G401 (cell line): Measurements from ENCODE around the gene SGSM2. TPM values are rescaled to one million over a fixed set of nuclear protein-coding genes. Genes with fewer than 3 reads are reported as not detected.

Source experiments
- DNase-seq: peaks from one replicate; pipeline ENCODE4 v3.0.0-alpha.2; 2015; ENCODE audit warnings: low spot score
- in situ Hi-C: cut with HindIII; loops from 2 replicates; pipeline ENCODE4 v1.10.0; 2016; ENCODE audit warnings: low sequenced_read_pairs, mixed read lengths
- total RNA-seq: library from RNA; depleted of rRNA; stranded (reverse); fragments of >200 nt; shearing (Covaris generic); gene quantifications from 2 replicates; pipeline ENCODE4 v1.2.3, GENCODE V29; 2014

The SGSM2 gene
- total RNA-seq, 1 experiment from 2014 or later, result 35.2 TPM

DNA sequence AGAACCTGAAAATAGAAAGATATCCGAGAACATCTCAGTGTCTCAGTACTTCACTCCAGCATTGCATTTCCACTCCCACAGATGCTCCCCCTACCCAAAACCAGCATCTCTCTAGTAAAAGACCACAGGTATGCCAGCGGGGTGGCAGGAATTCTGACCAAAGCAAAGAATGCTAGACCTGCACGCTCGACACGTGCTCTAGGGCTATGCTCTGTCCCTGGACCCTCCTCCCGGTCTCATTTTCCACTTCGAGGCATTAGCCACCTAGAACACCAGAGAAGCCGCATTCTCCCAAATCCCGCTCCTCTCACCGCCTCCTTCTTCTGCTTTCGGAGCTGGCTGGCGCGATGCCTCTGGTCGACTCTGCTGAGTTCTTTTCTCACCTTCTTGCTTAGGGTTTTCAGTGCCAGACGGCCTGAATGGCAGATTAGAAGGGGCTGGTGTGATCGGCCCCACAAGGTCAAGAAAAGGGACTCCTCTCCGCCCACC lies 1.5 kb upstream of the SGSM2 start:
- in situ Hi-C loops, result no loop called here
- no peak for DNase-seq

DNA sequence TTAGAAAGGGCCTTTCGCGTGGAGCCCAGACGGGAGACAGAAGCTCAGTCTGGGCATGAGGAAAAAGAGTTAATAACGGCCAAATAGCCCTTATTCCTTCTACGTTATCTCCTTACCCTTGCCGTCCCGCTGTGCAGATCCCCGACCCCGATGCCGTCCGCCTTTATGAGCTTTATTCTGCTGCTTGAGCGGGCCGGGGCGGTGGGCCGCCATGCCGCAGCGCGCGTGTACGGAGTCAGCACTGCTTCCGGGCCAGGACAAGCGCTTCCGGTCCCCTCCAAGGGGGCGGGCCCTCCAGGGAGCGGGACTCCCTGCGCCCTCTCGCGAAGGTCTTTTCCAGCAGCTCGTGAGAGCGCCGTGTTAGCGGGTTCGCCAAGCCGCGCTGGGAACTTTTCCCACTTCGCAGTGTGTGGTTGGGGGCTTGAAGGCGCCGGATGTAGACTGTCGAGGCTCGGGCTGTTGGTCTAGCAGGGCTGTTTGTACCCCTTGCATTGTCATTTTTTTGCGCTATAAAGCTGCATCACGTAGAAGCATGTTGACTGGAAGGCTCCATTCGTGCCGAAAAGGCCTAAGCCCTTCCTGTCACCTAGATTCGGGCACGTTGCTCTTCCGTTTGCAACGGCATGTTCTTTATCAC lies 968 bp upstream of the SGSM2 start, which contains the start of gene TSR1:
Gene TSR1 (minus strand): TSS at position 243 of the 637 bp plus-strand sequence. CDS start 30 bp downstream, at position 213.
- peak; percentile 93 for DNase-seq
- in situ Hi-C loops, result no loop called here

DNA sequence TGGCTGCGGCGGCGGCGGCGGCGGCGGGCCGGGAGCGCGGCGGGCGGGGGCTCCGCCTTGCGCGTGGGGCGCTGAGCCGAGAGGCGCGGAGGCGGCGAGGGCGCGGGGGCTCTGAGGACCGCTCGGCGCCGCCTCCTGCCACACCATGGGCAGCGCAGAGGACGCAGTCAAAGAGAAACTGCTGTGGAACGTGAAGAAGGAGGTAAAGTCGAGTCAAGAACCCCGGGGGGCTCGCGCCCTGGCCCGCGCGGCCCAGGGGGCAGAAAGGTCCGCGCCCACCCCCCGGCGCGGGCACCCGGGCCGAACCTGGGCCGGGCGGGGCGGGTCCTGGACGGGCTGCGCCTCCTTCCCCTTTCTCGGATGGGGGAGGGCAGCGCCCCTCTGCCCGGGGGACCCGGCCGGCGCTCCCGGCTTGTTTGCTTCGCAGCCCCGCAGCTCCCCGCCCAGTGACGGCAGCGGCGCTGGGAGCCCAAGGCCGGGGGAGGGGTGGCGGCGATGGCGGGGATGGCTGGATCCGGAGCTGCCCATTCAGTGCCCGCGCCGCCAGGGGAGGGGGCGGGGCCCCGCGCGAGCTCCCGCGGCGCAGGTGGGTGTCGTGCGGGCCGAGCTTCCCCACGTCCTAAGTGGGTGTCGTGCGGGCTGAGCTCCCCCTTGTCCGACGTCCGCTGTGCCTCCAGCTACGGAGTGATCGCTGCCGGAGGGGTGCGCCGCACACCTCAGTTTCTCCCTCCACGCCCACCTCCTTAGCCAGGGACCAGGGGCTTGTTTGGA lies 428 bp downstream of the SGSM2 start:
- in situ Hi-C loops, result no loop called here
- peak; percentile 51 for DNase-seq

DNA sequence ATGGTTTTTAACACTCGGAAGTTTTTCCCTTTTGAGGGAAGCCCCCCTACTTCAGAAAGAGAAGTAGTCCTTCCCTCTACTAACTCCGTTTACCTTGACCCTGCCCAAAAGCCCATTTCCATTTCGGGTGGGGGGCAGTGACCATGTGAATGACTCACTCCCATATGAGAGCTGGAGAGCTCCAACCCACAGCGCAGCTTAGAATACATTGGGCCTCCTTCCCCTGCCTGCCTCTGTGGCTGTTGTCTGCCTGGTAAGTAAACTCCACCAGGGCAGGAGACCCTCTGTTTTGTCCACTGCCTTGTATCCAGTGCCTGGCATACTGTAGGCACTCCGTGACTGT lies 985 bp downstream of the SGSM2 start:
- DNase-seq, result peak; percentile 36
- in situ Hi-C loops, result no loop called here

DNA sequence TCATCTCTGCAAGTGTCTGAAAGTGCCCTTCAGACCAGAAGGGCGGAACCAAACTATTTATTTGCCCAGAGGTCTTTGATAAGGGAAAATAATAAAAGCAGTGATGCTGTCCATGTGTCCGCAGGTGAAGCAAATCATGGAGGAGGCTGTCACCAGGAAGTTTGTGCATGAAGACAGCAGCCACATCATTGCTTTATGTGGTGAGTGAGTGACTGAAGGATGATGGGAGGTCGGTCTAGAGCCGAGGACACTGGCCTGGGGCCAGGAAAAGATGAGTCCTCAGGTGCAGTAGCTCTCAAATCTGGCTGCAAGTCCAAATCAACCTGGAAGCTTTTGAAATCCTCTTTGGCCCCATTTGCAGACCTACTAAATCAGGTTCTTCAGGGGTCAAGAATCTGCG lies 6.1 kb downstream of the SGSM2 start:
- no peak for DNase-seq
- in situ Hi-C loops, result no loop called here

DNA sequence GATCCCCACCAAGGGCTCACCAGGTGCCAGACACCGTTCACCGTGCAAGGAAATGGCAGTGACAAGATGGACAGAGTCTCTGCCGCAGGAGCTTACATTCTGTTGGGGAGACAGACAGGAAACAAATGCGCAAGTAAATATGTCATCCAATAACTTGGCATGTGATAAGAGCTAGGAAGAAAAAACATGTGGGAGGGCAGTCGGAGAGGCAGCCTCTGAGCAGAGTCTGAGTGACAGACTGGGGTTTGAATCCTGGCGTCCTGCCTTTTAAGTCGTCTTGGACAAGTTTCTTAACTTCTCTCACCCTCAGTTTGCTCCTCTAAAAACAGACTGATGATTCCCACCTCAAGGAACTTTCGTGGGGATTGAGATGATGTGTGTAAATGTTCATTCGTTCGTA lies 7.2 kb downstream of the SGSM2 start:
- in situ Hi-C loops, result no loop called here
- no peak for DNase-seq

DNA sequence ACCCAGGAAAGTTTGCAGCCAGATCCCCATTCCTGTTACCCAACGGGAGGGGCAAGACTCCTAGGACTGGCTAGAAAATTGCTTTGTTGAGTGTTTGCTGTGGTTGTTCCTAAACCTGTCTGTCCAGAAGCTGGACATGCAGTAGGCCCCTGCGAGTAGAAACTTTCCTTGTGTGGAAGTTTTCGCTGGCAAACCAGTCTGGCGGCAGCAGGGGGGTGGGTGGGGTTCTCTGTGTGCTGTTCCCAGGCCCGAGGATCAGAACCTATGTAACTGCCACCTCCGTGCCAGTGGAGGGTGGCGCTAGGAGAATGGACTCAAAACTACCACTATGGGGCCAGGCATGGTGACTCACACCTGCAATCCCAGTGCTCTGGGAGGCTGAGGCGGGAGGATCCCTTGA lies 9.2 kb downstream of the SGSM2 start:
- in situ Hi-C loops, result no loop called here
- DNase-seq, result no peak

DNA sequence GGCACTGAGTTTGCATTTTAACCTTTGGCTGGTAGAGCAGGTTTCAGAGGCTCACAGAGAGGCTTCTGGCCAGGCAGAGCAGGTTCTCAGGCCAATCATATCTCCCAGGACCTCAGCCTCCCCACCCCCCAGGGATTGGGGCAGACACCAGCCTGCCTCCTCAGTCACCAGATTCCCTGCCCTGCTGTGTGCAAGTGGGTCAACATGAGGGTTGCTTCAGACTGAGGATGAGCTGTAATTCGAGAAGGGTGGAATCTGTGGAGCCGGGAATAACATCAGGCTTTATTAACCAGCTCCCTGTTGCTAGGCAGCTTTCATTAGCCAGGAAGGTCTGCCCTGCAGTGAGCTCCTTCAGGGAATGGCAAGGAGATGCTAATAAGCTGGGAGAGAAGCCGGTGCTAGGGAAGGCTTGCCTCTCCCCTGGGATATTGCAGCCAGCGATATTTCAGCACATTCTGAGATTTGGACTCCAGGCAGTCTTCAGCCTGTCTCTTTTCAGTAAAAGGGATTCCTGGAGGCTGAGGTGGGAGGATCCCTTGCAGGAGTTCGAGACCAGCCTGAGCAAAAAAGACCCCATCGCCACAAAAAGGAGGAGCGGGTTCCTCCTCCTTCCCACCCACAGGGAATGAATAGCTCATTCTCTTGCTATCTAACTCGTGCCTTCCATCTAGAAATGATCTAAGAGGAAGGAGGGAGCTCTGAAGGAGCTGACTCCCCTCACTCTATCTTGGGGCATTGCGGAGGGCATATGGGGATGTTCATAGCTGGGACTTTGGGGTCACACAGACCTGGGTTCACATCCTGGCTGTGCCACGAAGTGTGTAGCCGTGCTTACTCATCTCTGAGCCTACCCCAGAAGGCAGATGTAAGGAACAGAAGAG lies 10.7 kb downstream of the SGSM2 start:
- in situ Hi-C loops, result no loop called here
- peak; percentile 53 for DNase-seq

DNA sequence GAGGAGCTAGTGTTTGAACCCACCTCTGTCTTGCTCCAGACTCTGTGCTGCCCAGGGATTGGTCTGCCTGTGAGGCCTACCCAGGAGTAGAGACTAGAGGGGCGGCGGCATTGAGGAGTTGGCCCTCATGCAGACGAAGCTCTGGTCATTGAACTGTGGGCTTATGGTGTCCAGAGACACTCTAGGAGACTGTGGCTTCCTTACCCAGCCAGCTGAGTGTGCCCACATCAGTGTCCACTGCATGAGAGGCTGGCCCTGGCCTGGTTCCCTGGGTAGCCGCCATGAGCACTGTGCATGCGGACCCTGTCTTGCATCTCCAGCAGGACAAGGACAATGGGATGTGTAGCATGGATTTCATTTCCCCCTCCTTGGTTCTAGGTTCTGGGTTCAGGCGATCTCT lies 14.0 kb downstream of the SGSM2 start:
- in situ Hi-C loops, result no loop called here
- no peak for DNase-seq

DNA sequence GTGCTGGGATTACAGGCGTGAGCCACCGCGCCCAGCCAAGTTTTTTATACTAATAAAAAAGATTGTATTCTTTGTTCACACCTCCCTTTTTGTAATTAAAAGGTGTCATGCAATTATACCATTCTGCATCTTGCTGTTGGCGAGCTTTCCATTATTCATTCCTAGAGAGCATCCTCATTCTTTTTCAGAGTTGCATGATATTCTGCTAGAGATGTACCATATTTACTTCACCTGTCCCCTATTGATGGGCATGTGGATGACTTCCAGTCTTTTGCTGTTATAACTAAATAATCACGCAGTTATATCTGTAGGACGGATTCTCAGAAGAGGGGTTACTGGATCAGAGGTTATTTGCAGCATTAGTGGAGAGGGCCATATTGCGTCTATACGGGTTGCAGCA lies 17.0 kb downstream of the SGSM2 start:
- DNase-seq, result no peak
- in situ Hi-C loops, result no loop called here

DNA sequence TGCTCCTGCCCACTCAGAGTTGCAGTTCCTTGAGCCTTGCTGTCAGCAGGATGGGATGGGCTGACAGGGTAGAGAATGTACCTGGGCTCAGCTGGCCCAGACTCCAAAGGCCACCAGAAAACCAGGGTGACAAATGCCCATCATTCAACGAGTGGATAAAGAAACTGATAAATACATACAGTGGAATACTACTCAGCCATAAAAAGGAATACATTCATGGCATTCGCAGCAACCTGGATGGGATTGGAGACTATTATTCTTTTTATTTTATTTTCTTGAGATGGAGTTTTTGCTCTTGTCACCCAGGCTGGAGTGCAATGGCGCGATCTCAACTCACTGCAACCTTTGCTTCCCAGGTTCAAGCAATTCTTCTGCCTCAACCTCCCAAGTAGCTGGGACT lies 19.9 kb downstream of the SGSM2 start:
- DNase-seq, result no peak
- in situ Hi-C loops, result no loop called here

DNA sequence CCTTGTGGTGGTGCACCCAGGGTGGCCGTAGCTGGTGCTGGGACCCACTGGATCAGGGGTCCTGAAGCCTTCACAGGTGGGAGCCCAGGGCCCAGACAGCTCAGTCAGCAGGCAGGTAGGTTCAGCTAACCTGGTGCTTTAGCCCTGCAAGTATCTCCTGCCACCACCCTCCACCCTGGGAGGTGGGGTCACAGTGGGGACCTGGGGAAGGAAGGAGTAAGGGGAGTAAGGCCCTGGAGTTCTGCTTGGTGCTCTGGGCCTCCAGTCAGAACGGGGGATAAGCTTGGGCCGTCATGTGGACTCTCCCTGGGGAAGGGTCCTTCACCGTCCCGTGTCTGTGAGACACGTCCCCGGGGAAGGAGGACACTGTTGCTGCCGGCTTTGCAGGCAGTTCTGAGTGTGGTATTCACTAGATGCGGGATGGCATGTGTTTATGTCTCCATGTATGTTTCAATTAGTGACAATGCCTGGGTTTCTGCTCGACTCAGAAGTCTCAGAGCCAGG lies 20.7 kb downstream of the SGSM2 start:
- in situ Hi-C loops, result no loop called here

DNA sequence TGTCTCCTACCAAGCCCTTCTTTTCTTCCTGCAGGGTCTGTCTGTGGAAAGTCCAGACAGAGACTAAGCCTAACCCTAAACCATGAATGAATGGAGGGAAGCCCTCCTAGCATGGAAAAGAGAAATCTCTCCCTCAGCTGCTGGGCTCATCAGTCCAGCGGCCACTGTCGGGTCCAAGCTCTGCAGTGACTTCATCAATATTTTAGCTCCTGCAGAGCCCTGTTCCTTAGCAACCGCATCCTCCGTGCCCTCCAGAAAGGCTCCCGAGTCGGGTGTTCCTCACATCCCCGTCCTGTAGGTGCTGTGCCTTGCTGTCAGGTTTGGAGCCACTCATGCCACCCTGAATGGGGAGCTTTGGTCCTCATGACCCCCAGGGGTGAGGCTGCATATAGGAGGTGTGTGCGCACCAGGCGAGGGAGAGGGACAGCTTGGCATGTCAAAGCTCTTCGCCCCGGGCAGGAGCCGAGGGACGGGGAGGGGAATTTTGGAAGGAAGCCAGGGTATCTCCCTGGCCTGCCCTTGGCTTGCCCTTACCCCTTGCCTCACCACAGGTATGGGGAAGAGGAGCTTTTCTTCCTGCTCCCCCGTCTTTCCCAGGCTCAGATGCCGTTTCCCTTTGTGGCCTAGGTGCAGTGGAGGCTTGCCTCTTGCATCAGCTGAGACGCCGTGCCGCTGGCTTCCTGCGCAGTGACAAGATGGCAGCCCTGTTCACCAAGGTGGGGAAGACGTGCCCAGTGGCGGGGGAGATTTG lies 23.9 kb downstream of the SGSM2 start:
- in situ Hi-C loops, result no loop called here
- DNase-seq, result no peak

More for the DNA sequence above, 20.7 kb downstream of the SGSM2 start:
- DNase-seq, result no peak

DNA sequence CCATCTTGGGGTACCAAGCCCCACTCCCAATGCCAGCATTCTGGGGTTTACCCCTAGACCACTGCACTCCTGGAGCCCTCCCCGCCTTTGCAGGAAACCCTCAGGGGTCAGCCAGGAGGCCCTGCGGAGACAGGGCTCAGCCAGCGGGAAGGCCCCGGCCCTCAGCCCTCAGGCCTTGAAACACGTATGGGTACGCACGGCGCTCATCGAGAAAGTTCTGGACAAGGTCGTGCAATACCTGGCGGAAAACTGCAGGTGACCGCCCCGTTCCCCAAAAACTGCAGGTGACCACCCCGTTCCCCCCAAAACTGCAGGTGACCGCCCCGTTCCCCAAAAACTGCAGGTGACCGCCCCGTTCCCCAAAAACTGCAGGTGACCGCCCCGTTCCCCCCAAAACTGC lies 24.7 kb downstream of the SGSM2 start:
- DNase-seq, result no peak
- in situ Hi-C loops, result no loop called here

DNA sequence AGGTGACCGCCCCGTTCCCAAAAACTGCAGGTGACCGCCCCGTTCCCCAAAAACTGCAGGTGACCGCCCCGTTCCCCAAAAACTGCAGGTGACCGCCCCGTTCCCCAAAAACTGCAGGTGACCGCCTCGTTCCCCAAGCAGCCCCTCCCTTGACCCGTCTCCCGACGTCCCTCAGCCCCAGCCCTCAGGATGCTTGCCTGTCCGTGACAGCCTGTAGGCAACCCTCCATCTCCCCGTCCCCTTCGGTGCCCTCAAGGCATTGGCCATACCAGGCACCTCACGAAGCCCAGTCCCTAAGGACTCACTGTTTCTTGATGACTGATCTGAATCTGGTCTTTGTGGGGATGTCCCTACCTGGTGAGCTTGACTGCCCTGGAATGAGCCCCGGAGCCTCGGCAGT lies 25.1 kb downstream of the SGSM2 start:
- DNase-seq, result no peak
- in situ Hi-C loops, result no loop called here

DNA sequence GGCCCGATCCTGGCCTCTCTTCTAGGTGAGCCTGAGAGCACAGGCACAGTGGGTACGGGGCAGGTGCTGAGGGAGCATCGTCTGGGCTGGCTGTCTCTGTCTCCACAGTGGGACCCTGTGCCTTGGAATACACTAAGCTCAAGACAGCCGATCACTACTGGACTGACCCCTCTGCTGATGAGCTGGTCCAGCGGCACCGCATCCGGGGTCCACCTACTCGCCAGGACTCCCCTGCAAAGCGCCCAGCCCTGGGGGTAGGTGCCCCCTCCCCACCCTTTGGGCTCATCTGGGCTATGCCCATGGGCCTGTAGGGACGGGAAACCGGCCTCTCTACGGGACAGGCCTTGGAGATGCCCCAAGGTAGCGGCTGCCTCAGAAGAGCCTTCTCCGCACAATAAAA lies 25.6 kb downstream of the SGSM2 start:
- DNase-seq, result no peak
- in situ Hi-C loops, result no loop called here

DNA sequence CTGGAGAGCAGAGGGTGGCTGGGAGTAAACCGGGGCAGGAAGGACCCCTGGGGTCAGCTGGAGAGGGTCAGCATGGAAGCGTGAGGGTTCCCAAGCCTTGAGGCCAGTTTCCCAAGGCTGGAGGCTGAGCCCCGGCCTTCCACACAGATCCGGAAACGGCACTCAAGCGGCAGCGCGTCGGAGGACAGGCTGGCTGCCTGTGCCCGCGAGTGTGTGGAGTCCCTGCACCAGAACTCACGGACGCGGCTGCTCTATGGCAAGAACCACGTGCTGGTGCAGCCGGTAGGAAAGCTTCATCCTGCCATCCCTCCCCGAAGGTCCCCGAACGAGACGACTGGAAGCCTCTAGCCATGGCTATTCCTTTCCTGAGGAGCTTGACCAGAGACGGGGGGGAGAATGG lies 26.0 kb downstream of the SGSM2 start:
- no peak for DNase-seq
- in situ Hi-C loops, result no loop called here

DNA sequence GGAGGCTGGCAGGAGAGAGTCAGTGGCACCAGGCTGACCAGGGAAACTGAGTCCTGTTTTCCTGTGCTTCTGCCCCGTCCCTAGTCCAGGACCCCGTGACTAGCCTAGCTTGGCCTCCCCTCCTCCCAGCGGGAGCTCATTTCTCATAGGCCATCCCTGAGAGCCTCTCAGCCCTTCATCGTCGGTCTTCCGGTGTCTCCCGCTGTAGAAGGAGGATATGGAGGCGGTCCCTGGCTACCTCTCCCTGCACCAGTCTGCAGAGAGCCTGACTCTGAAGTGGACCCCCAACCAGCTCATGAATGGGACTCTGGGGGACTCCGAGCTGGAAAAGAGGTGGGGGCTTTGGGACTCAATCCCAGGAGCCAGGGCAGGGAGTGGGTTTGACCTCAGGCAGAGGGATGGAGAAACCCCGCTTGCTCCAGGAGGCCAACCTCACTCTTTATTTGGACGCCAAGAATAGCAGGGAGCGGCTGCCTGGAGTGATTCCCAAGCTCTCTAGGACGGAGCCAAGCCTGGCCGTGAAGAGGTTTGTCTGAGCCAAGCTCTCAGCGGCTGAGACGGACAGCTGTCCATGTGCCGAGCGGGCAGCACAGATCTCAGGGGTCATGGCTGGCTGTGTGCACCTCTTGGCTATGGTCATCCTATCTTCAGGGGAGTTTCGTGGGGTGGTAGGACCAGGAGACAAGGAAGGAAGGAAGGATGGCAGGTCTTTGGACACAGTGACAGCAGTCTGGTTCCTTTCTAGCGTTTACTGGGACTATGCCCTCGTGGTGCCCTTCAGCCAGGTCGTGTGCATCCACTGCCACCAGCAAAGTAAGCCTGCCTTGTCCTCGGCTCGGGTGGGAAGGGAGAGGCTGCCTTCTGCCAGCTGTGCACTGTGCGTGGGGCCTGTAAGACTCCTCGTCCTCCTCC lies 26.8 kb downstream of the SGSM2 start:
- in situ Hi-C loops, result no loop called here
- DNase-seq, result peak; percentile 70
